NCI-H2171 (cell line): ENCODE data around the gene RIMS3.
"Not testable (repeated sequence)": the region's sequence is repeated elsewhere in the genome, so short reads cannot be mapped to it uniquely, and the experiment has no call there.

Experiments
- DNase-seq: peaks from one replicate; lab custom pipeline; 2025; lab: John Stamatoyannopoulos, UW

Gene RIMS3

GRCh38 chr1:40630488-40631223 lies 34.8 kb downstream of the RIMS3 start:
- DNase-seq = no peak

DNA sequence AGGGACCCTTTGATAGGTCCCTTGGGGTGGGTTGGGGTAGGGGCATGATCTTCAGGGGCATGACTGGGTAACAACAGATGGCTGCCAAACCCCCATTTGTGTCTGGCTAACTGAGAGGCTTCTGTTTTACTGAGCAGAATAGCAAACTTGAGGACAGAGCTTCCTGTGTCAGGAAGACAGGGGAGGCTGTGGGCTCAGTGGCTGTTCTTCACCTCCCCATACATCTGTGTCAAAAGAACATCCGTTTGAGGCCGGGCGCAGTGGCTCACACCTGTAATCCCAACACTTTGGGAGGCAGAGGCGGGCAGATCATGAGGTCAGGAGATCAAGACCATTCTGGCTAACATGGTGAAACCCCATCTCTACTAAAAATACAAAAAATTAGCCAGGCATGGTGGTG lies 35.9 kb downstream of the RIMS3 start:
- not testable (repeated sequence) for DNase-seq

DNA sequence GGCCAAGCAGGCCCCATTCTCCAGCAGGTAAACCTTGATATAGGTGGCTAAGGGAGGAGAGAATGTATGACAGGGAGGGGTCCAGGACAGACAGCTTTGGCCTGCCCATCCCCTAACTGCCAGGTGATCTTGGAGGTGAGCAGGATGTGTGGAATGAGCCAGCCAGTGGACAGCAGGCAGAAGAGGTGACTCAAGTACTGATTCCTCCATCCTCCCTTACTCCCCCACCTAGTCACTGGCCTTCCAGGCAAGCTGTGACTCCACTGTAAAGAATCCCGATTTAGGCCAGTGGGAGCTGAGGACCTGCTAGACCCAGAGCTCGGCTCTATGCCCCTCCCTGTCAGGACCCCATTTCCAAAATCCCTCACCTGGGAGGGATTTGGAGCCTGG lies 36.6 kb downstream of the RIMS3 start:
- no peak for DNase-seq

DNA sequence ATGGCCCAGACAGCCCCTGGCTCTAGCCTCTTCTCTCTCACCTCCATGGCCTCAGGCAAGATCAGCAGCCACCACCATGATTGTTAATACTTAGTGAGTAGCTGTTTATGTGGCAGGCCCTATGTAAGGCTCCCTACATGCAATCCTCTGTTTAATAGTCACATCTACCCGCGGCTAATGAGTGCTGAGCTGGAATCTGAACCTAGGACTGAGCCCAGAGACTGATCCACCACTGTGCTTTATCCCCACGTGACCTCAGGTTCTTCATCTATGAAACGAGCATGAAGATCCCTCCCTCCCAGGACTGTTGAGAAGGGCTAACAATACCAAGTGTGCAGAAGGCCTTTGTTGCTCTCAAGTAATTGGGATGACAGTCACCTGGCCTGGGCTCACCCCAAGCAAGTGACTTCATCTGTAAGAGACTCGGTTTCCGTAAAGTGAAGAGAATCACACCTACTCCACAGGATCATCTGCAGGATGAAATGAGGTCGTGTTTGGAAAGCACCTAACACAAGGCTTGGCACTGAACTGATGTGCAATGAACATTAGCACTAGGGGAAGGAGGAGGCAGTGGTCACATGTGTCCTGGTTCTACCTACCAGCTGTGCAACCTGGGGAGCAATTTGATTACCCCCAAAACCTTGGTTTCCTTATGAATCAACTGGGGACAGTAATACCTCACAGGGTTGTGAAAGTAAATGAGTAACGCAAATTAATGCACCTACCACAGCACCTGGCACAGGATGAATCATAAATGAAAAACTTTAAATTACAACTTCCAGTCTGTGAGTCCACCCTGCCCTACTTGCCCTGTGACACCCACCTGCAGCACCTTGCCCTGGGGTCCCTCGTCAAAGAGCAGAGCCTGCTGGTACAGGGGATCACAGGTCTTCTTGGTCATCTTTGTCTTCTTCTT lies 37.2 kb downstream of the RIMS3 start:
- no peak for DNase-seq

DNA sequence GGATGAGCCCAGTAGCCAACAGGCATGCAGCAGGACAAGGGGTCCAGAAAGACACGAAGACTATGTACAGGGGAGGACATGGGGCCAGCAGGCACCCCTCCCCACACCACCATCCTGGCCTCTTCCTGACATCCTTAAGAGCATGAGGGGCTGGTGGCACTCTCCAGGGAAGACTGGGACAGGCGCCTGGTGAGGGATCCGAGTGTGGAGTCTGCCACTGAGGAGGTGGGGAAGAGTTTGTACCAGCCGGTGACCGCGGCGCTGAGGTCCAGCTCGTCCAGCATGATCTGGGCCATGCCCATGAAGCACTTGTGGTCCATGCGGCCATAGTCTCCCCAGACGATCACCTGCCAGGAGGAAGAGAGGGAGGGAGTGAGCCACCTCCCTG lies 39.1 kb downstream of the RIMS3 start:
- no peak for DNase-seq

GRCh38 chr1:40625476-40626382 lies 39.8 kb downstream of the RIMS3 start:
- no peak for DNase-seq

DNA sequence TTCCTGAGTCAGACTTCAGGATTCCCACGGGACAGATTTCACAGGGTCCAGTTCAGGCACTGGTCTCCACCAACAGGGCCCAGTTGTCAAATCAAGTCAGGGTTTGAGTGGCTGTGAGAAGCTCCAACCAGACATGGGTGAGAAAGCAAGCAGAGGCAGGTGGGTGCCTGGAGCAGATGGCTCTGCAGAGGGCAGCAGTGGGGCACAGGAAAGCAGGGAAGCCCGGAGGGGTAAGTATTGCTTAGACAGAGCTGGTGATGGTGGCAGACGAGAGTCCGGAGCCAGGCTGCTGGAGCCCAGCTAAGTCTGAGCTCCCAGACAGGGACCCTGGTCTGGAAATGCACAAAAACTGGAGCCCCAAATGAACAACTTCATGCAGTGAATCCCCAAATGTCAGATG lies 40.4 kb downstream of the RIMS3 start:
- no peak for DNase-seq

GRCh38 chr1:40622936-40623629 lies 42.4 kb downstream of the RIMS3 start:
- no peak for DNase-seq

GRCh38 chr1:40621821-40622450 lies 43.5 kb downstream of the RIMS3 start:
- no peak for DNase-seq

DNA sequence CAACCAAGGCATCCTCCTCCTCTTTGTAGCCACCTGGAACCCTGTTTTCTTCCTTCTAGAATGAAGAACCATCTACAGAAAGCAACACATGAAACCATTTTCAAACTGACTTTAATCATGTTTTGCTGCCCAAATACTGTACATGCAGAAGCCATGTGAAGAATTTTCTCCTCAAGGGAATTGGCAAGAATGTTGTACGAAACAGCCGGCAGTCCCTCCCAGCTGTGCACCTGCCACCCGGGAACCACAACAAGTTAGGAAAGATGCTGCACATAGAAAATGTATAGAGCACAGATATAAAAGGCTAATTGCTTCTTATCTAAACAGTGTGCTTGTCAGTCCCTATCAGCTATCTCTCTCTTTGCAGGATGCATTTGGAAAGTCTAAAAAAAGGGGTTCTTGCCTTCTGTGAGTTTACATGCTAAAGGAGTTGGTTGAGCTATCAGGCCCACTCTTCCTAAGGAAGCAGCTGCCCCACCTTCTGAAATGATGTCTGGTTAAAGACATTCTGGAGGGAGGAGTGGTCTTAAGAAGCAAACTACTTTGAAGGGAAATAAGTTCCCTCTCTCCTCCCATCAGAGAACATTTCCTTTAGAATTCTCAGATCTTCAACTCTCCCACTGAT lies 44.8 kb downstream of the RIMS3 start:
- no peak for DNase-seq

DNA sequence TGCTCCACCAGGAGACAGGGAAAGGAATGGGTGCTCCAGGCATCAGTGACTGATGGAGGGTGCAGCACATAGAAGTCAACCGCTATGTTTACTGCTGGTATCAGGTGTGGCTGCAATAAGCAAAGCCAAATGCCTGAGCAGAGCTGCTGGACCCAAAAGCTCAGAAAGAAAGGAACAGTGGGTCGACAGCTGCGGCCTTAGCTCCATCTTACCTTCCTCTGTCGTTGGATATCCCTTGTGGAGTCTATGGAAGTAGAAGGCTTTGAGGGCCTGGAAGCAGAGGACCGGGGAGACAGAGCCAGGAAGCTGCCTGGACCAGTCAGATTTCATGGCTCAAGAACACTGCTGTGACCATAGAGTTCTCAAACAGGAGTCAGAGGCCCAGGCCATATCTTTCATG lies 45.3 kb downstream of the RIMS3 start:
- no peak for DNase-seq

- no peak for DNase-seq
Observed at GRCh38 chr1:40618108-40618507, 47.4 kb downstream of the RIMS3 start.

DNA sequence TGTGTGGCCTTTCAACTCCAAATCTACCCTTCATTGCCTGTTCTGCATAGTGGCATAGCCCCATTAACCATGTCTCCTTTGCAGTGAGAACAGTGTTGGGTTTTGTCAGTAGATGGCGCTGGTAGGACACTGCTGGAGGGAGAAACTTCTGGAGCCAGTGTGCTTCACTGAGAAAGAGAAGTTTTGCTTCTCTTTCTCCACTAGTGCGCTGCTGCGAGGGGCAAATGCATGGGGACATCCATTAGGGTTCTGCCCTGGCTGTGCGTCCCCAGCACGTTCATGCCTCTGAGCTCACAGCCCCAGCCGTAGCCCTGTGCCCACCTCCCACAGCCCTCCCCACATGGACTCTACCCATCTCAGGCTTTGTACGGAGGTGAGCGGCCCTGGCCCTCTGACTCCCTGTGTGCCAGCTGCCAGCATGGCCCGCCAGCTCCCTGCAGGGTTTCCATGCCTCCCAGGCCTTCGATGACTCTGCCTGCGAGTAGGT lies 53.1 kb downstream of the RIMS3 start:
- DNase-seq = peak; percentile 32

DNA sequence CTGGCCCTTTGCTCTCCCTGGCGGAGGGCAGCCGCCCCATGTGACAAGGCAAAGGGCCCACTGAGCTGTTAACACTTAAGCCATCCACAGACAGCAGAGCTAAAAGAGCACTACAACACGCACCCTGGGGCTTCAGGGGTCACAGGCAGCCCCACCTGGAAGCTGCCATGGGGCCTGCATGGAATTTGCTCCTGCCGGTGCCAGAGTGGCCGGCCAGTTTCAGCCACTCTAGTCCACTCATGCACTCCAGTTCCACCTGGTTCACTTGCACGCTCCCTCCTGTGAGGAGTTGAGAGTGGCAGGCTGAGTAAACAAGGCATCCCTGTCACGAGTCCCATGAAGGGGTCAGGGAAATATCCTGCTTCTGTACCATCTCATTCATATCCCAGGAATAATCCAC lies 55.3 kb downstream of the RIMS3 start:
- no peak for DNase-seq

- no peak for DNase-seq
Observed at GRCh38 chr1:40607921-40608320, 57.6 kb downstream of the RIMS3 start.

- no peak for DNase-seq
Observed at GRCh38 chr1:40606978-40607377, 58.5 kb downstream of the RIMS3 start.

DNA sequence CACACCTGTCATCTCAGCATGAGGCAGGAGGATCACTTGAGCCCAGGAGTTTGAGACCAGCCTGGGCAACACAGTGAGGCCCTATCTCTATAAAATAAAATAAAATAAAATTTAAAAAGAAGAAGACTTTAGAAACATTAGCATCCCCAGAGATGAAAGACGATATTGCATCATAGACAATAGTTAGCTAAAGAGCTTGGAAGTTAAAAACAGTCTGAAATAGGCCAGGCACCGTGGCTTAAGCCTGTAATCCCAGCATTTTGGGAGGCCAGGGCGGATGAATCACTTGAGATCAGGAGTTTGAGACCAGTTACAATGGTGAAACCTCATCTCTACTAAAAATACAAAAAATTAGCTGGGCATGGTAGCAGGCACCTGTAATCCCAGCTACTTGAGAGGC lies 59.3 kb downstream of the RIMS3 start:
- DNase-seq = no peak

- DNase-seq = no peak
Observed at GRCh38 chr1:40599926-40600325, 65.6 kb downstream of the RIMS3 start.

GRCh38 chr1:40595623-40596022 lies 69.9 kb downstream of the RIMS3 start:
- no peak for DNase-seq

GRCh38 chr1:40594187-40594531 lies 71.3 kb downstream of the RIMS3 start:
- DNase-seq = peak; percentile 17
